SJSA1 (cell line): ENCODE data around the gene PXMP4. TPM values are rescaled to one million over a fixed set of nuclear protein-coding genes. Genes with fewer than 3 reads are reported as not detected.
A peak's percentile ranks its signal among the peaks of the same experiment; 100 is the strongest.

Experiments
- DNase-seq, 2 experiments: peaks; one replicate each; pipeline ENCODE4 v3.0.0-alpha.2; 2015 to 2020; ENCODE audit warnings: low spot score in 2 of 2, low read depth in 1 of 2
- H3K27ac ChIP-seq: fragments of 250-450 bp; sonication (Bioruptor Pico); 2 replicates; pipeline ENCODE4 v1.5.1; 2020; ENCODE audit warnings: mild to moderate bottlenecking, moderate library complexity
- H3K27me3 ChIP-seq: fragments of 250-450 bp; sonication (Bioruptor Pico); replicated peaks from 2 replicates; pipeline ENCODE4 v1.5.1; 2020; ENCODE audit warnings: mild to moderate bottlenecking, moderate library complexity
- H3K36me3 ChIP-seq: fragments of 250-450 bp; sonication (Bioruptor Pico); 2 replicates; pipeline ENCODE4 v1.5.1; 2020; ENCODE audit warnings: mild to moderate bottlenecking
- H3K4me1 ChIP-seq: fragments of 250-450 bp; sonication (Bioruptor Pico); replicated peaks from 2 replicates; pipeline ENCODE4 v1.6.1; 2021; ENCODE audit warnings: mild to moderate bottlenecking
- H3K4me3 ChIP-seq: fragments of 250-450 bp; sonication (Bioruptor Pico); 2 replicates; pipeline ENCODE4 v1.5.1; 2020; ENCODE audit warnings: mild to moderate bottlenecking
- H3K9me3 ChIP-seq: fragments of 250-450 bp; sonication (Bioruptor Pico); replicated peaks from 2 replicates; pipeline ENCODE4 v1.5.1; 2020; ENCODE audit warnings: mild to moderate bottlenecking
- total RNA-seq: library from RNA; depleted of rRNA; stranded (reverse); fragments of >200 nt; shearing (Covaris generic); gene quantifications from 2 replicates; pipeline ENCODE4 v1.2.3, GENCODE V29; 2014

PXMP4 gene
- total RNA-seq, 1 experiment from 2014 or later = 9.3 TPM

DNA sequence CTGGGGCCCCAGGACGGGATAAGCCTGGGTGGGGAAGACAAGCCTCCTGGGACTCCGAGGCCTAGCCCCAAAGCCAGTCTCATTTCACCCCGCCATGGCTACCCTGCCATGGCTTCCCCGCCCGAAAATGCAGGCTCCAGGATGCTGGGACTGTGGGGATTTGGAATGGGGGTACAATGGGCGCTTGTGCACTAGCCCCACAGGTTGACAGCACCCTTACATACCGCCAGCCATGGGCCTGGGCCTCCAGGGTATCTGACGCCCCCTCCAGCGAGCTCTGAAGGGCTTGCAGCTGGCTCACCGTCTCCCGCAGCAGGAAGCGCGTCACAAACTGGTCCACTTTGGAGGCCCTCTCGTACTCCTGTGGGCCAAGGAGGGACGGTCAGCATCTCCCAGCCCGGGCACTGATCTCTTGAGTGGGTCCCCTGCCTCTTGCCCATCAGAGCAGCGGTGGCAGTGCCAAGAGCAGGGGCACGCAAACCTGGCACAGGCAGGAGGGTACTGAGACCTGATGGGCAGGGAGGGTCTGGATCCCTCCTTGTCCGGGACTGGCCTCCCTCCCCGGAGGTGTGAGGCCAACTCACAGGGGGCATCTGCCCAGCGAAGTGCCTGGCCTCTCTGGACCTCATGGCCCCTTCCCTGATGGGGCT lies 60.0 kb downstream of the PXMP4 start:
- no peaks in the 10 kb centered on the region for H3K9me3 ChIP-seq
- H3K4me1 ChIP-seq = peaks cover 22% of the 10 kb centered on the region
- no peak for DNase-seq
- no peaks in the 10 kb centered on the region for H3K27me3 ChIP-seq
- no peak overlapping the region for H3K27ac ChIP-seq
- no peak overlapping the region for H3K4me3 ChIP-seq
- H3K36me3 ChIP-seq = peaks cover 67% of the 10 kb centered on the region

DNA sequence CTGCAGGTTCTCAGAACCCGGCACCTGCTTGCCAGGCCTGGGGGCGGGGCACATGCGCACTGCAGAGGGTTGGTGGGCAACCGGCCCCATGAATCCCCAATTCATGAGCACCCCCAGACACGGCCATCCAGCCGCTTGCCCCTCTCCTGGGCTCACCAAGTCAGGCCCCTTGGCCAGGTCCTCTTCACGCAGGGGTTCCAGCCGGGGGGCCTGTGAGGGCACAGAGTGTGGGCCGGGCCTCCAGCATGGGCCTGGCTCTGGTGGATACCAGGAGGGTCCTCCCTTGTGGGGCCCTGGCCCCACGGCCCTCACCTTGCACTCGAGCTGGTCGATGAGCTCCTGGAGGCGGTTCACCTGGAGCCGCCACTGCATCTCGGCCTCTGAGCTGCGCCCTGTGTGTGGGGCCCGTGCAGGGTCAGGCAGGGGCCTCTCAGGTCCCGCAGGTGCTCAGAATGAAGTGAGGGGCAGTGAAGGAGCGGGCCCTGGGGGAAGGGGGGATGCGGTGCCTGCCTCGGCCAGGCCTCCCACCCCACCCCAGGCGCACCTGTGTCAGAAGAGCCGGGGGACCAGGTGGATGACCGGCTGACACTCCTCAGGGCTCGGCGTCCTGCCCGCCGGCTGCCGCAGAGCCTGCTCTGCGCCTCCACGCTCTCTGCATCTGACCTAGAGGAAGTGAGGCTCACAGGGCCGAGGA lies 60.6 kb downstream of the PXMP4 start:
- peaks cover 67% of the 10 kb centered on the region for H3K36me3 ChIP-seq
- H3K27ac ChIP-seq = no peak overlapping the region
- H3K4me1 ChIP-seq = peaks cover 18% of the 10 kb centered on the region
- H3K9me3 ChIP-seq = no peaks in the 10 kb centered on the region
- H3K27me3 ChIP-seq = no peaks in the 10 kb centered on the region
- no peak for DNase-seq
- no peak overlapping the region for H3K4me3 ChIP-seq

DNA sequence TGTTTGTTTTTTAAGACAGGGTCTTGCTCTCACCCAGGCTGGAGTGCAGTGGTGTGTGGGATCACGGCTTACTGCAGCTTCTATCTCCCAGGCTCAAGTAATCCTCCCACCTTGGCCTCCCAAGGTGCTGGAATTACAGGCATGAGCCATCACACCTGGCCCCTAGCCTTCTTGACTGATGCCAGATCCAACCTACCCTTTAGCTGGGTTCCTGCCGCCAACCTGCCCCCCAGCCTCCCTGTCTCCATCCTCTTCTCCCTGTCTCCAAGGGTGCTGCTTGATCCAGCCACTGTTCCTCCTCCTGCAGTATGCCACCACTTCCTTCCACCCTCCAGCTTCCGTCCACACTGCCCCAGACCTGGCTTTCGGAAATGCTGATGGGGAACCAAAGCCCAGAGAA lies 61.2 kb downstream of the PXMP4 start:
- Histone ChIP-seq H3K27ac (no peak overlapping the region), H3K36me3 (peaks cover 67% of the 10 kb centered on the region), H3K4me3 (no peak overlapping the region), H3K9me3 (no peaks in the 10 kb centered on the region), H3K4me1 (peaks cover 13% of the 10 kb centered on the region), H3K27me3 (no peaks in the 10 kb centered on the region)
- no peak for DNase-seq

DNA sequence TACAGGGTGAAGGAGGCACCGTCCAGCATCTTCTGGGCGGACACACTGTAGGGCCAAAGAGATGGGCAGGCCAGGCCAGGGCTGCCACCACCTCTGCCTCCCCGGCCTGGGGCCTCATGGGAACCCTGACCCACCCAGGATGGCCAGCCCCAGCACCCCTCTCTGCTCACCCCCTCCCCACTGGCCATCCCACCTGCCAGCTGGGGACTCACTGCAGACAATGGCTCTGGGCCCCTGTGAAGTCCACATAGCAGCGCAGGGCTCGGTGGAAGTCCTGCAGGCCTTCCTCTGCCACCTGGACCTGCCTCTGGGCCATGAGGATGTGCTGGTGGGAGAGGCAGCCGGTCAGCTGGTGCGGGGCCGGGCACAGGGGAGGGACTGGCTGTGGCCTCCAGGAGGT lies 61.6 kb downstream of the PXMP4 start:
- no peaks in the 10 kb centered on the region for H3K27me3 ChIP-seq
- peaks cover 12% of the 10 kb centered on the region for H3K4me1 ChIP-seq
- no peak overlapping the region for H3K4me3 ChIP-seq
- no peak for DNase-seq
- H3K36me3 ChIP-seq = peaks cover 64% of the 10 kb centered on the region
- H3K27ac ChIP-seq = no peak overlapping the region
- no peaks in the 10 kb centered on the region for H3K9me3 ChIP-seq

DNA sequence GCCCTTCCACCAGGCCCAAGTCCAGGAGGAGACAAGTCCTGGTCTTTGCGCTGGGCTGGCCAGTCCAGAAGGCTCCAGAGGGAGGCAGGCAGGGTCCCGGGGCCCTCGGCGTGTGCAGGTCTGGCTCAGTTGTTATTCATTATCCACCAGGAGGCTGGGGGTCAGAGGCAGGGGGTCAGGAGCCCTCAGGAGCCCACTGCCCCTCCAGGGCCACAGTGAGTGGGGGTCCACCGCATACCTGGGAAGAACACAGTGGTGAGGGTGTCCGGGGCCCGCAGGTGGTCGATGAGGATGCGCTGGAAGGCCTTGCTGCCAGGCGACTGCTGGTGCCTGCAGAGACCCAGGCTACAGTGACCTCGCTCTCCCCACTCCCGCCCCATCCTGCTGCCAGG lies 62.4 kb downstream of the PXMP4 start:
- Histone ChIP-seq H3K27me3 (no peaks in the 10 kb centered on the region), H3K4me1 (peaks cover 5% of the 10 kb centered on the region), H3K4me3 (no peak overlapping the region), H3K27ac (no peak overlapping the region), H3K36me3 (peaks cover 59% of the 10 kb centered on the region), H3K9me3 (no peaks in the 10 kb centered on the region)
- DNase-seq = no peak

DNA sequence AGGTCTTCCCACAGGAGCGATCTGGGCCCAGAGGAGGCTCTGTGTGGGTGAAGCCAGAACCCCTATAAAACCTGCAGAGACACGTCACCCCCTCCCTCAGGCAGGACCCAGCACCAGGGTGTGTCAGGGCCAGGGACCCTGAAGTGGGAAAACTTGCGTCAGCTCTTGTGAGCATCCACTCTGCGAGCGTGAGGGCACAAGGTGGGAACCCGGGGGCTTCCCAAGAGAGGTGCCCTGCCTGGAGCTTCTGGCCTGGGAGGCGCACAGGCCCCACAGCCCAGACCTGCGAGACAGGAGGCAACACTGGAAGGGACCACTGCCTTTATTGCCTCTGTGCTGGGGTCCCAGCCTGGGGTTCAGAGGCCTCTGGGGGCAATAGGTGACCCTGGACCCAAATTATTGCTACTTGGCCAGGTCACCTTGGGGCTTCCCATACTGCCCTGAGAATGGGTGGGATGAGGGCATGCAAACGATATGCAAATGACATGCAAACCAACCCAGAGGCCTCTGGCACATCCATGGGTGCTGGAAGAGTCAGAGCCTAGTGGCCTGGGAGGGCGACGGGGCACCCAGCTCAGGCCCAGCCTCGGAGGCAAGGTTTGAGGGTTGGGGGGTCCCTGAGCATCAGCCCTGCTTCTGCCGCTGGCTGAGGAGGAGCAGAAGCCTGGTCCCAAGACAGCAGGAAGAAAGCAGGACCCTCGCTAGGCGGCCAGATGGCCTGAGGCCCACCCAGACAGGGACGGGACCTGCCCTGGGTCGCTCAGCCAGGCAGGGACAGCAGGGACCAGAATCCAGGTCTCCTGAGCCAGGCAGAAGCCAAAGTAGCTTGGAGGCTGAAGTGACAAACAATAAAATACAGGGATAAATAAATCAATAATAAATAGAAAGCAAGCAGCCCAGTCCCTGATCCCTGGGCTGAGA lies 63.1 kb downstream of the PXMP4 start:
- Histone ChIP-seq H3K27ac (no peak overlapping the region), H3K36me3 (peaks cover 57% of the 10 kb centered on the region), H3K9me3 (no peaks in the 10 kb centered on the region), H3K4me1 (0 out of 2 replicates have a peak, but pooled peaks cover 3% of the 10 kb centered on the region), H3K27me3 (no peaks in the 10 kb centered on the region), H3K4me3 (no peak overlapping the region)
- DNase-seq = no peak

DNA sequence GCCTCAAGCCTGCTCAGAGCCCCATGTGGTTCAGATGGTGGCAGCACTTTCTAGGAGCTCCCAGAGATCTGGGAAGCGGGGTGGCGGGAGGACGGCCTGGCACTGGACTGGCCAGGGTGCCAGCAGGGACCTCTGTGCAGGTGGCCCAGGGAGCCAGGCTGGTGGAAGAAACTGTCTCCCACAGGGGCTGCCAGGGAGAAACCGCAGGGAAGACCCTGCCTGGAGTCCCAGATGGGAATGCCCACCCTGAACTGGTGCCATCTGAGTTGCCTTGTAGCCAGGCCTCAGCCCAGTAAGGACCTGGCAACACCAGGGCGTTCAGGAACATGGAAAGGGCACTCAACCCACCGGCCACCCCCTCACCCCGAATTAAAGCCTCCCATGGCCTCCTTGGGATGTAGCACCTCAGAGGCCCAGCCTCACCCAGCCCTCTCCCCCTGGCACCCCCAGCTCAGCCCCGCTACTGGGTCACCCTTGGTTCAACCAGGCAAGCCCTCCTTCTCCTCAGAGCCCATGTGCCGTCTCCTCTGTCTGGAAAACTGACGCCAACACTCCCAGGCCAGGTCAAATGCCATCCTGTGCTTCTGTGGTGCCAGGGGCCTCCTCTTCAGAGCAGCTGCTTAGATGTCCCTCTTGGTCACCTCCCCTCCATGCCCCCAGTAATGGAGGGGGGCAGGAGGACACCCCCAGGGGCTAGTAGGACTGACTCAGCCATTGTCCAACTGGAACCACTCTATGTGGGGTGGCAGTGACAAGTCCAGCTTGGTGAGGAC lies 63.9 kb downstream of the PXMP4 start:
- H3K4me3 ChIP-seq = no peak overlapping the region
- no peak for DNase-seq
- no peak overlapping the region for H3K27ac ChIP-seq
- H3K4me1 ChIP-seq = 0 out of 2 replicates have a peak, but pooled peaks cover 3% of the 10 kb centered on the region
- no peaks in the 10 kb centered on the region for H3K9me3 ChIP-seq
- peaks cover 55% of the 10 kb centered on the region for H3K36me3 ChIP-seq
- no peaks in the 10 kb centered on the region for H3K27me3 ChIP-seq

DNA sequence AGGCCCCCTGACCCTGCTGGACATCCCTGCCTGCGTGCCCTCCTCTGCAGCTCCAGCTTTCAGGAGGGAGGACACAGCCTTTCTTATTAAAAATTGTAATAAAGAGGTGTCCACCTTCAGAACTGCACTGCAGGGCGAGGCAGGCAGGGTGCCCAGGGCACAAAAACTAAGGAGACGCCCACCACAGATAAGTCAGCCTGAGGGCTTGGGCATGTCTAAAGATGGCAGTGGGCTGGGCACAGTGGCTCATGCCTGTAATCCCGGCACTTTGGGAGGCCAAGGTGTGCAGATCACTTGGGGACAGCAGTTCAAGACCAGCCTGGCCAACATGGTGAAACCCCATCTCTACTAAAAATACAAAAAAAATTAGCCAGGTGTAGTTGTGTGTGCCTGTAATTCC lies 64.9 kb downstream of the PXMP4 start:
- DNase-seq = no peak
- H3K4me3 ChIP-seq = no peak overlapping the region
- no peaks in the 10 kb centered on the region for H3K9me3 ChIP-seq
- H3K4me1 ChIP-seq = 0 out of 2 replicates have a peak, but pooled peaks cover 3% of the 10 kb centered on the region
- H3K27me3 ChIP-seq = no peaks in the 10 kb centered on the region
- peaks cover 45% of the 10 kb centered on the region for H3K36me3 ChIP-seq
- no peak overlapping the region for H3K27ac ChIP-seq

DNA sequence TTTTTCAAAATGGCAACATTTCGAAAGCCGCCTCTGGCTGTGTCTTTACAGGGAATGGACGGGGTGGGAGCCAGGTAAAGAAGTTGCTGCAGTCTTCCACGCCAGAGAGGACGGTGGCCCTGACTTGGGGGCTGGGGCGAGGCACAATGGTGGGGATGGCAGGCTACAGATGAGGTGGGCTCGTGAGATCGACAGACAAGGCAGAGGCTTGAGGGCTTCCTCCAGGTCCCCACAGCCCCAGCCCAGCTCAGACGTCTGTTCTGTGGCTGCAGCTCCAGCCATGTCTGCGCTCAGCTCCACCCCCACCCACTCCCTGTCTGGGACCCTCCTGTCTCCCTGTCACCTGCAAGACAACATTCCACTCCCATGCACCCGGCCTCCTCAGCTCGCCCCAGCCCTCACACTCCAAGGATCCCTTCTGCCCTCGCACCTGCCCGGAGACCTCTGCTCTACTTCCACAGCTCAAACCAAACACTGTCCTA lies 65.4 kb downstream of the PXMP4 start:
- DNase-seq = no peak
- H3K9me3 ChIP-seq = no peaks in the 10 kb centered on the region
- peaks cover 41% of the 10 kb centered on the region for H3K36me3 ChIP-seq
- no peaks in the 10 kb centered on the region for H3K27me3 ChIP-seq
- no peak overlapping the region for H3K27ac ChIP-seq
- H3K4me3 ChIP-seq = no peak overlapping the region
- peaks cover 3% of the 10 kb centered on the region; the same call in 1 of the 2 replicates for H3K4me1 ChIP-seq

DNA sequence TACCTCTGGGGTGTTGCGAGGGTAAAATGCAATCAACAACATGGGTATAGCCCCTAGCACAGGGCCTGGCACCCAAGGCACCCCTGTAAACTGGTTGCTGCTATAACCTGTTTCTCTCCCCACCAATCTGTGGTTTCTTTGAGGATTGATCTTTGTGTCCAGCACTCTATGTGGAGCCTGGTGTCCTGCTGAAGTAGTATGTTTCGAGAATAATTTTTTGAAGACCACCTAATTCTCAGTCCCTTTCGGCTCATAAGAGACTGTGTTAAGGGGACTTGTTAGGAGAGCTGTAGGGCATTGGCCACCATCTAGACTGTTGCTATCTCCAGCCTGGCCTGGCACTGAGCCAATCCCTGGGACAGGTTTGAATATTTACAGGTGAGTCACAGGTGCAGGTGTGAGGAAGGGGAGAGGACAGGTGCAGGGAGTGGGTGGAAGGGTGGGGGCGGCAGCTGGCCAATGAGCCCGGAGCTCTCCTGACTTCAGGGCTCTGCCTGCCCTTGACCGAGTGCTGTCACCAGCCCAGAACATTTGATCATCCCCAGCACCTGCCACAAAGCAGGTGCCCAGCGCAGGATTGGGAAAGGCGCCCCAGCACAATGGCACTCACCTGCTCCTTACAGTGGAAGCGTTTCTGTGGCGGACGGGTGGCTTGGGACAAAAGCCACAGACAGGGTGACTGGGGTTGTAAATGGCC lies 66.1 kb downstream of the PXMP4 start:
- Histone ChIP-seq H3K27me3 (no peaks in the 10 kb centered on the region), H3K27ac (no peak overlapping the region), H3K9me3 (no peaks in the 10 kb centered on the region)

DNA sequence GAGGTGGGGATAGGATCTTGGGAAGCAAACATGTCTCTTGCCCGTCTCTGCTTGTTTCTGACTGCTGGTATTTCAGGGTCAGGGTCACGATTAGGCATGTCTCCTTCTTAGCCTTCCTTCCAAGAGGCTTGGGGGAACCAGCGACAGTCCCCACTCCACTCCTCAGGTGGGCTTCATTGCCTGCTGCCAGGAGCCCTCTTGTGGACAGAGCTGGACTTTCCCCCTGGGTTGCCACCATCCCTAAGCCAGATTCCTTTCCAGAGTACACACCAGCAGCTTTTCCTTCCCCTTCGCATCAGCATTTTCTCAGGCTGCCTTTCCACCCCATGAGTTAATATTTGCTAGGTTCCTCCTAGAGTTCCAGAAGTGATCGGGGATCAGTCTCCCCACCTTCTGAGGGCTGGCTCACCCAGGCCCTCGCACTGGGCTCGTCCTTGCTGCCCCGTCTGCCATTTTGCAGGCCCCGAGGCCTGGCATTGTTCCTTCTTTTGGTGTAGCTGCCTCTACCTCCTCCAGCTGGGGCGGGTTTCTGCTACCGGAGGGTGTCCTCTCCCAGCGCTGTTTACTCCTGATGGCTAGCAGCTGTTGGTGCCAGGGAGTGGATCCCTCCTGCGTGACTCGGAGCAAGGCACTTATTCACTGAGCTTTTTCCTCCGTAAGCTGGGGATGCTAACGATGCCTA lies 66.8 kb downstream of the PXMP4 start:
- no peaks in the 10 kb centered on the region for H3K9me3 ChIP-seq
- H3K36me3 ChIP-seq = peaks cover 27% of the 10 kb centered on the region
- DNase-seq = peak; percentile 69 to 70
- peaks cover 7% of the 10 kb centered on the region; the same call in 1 of the 2 replicates for H3K4me1 ChIP-seq
- no peak overlapping the region for H3K4me3 ChIP-seq
- no peaks in the 10 kb centered on the region for H3K27me3 ChIP-seq
- no peak overlapping the region for H3K27ac ChIP-seq

More for the DNA sequence above, 66.1 kb downstream of the PXMP4 start:
- H3K4me3 ChIP-seq = no peak overlapping the region
- peaks cover 34% of the 10 kb centered on the region for H3K36me3 ChIP-seq
- DNase-seq = no peak
- H3K4me1 ChIP-seq = peaks cover 7% of the 10 kb centered on the region; the same call in 1 of the 2 replicates
